Keratinocyte (primary cell): ENCODE results near the gene HAO2. TPM values are rescaled to one million over a fixed set of nuclear protein-coding genes. Genes with fewer than 3 reads are reported as not detected.

Source experiments
- DNase-seq: peaks from one replicate; pipeline ENCODE4 v3.0.0-alpha.2; 2011; ENCODE audit warnings: low read depth, missing footprints, low spot score
- FAIRE-seq: peaks from 2 replicates; lab custom pipeline; 2011; peaks lifted over from hg19 to GRCh38; lab: Jason Lieb, UNC
- H2AFZ ChIP-seq: 2 replicates; pipeline ENCODE4 v1.6.0; 2012; ENCODE audit warnings: low read length, control low read depth, inconsistent platforms; ENCODE audit not compliant: control insufficient read depth
- H3K27ac ChIP-seq: 2 replicates; pipeline ENCODE4 v1.5.1; 2011; ENCODE audit warnings: low read length; ENCODE audit not compliant: control insufficient read depth, insufficient read depth
- H3K27me3 ChIP-seq: 3 replicates; pipeline ENCODE4 v1.6.0; 2011; ENCODE audit warnings: low read length; ENCODE audit not compliant: control insufficient read depth, insufficient read depth; ENCODE audit errors: extremely low read depth
- H3K36me3 ChIP-seq, 2 experiments: 2 replicates in 1 of 2; 3 replicates in 1 of 2; pipeline ENCODE4 v1.5.1; 2011; ENCODE audit warnings: low read length in 2 of 2, mild to moderate bottlenecking in 1 of 2; ENCODE audit not compliant: control insufficient read depth in 2 of 2, insufficient read depth in 2 of 2; ENCODE audit errors: extremely low read depth in 1 of 2
- H3K4me1 ChIP-seq: 3 replicates; pipeline ENCODE4 v1.5.1; 2011; ENCODE audit warnings: low read length; ENCODE audit not compliant: control insufficient read depth, insufficient read depth; ENCODE audit errors: extremely low read depth
- H3K4me2 ChIP-seq: 3 replicates; pipeline ENCODE4 v1.6.0; 2011; ENCODE audit warnings: low read depth, low read length; ENCODE audit not compliant: control insufficient read depth, insufficient read depth; ENCODE audit errors: extremely low read depth
- H3K4me3 ChIP-seq, 3 experiments: fragments of 200-600 bp in 1 of 3; sonication (generic) in 1 of 3; 2 replicates in 2 of 3; 3 replicates in 1 of 3; pipeline ENCODE4 v1.5.1; 2011 to 2016; ENCODE audit warnings: low read length in 3 of 3, mild to moderate bottlenecking in 3 of 3, control low read depth in 2 of 3, inconsistent platforms in 1 of 3, low read depth in 1 of 3, mixed read lengths in 1 of 3, mixed run types in 1 of 3, moderate library complexity in 1 of 3; ENCODE audit not compliant: control insufficient read depth in 2 of 3, insufficient read depth in 2 of 3; ENCODE audit errors: extremely low read depth in 1 of 3
- H3K79me2 ChIP-seq: 2 replicates; pipeline ENCODE4 v1.6.0; 2012; ENCODE audit warnings: low read length; ENCODE audit not compliant: control insufficient read depth, insufficient read depth
- H3K9ac ChIP-seq: 3 replicates; pipeline ENCODE4 v1.6.0; 2011; ENCODE audit warnings: low read length; ENCODE audit not compliant: control insufficient read depth, insufficient read depth; ENCODE audit errors: extremely low read depth
- H3K9me1 ChIP-seq: 3 replicates; pipeline ENCODE4 v1.6.0; 2011; ENCODE audit warnings: low read length; ENCODE audit not compliant: control insufficient read depth, insufficient read depth; ENCODE audit errors: extremely low read depth
- H3K9me3 ChIP-seq: 2 replicates; pipeline ENCODE4 v1.5.1; 2012; ENCODE audit warnings: low read depth, low read length; ENCODE audit not compliant: control insufficient read depth
- H4K20me1 ChIP-seq: 3 replicates; pipeline ENCODE4 v1.6.0; 2011; ENCODE audit warnings: low read length; ENCODE audit not compliant: control insufficient read depth, insufficient read depth; ENCODE audit errors: extremely low read depth
- CTCF ChIP-seq, 3 experiments: IDR thresholded peaks in 1 of 3; conservative IDR thresholded peaks in 1 of 3; optimal IDR thresholded peaks in 1 of 3; 2 replicates in 2 of 3; 3 replicates in 1 of 3; pipeline versions ENCODE3 to v1.5.1; 2011; ENCODE audit warnings: low read length in 3 of 3, mild to moderate bottlenecking in 3 of 3, moderate library complexity in 2 of 3, control low read depth in 1 of 3, inconsistent platforms in 1 of 3; ENCODE audit not compliant: insufficient read depth in 2 of 3; ENCODE audit errors: extremely low read depth in 1 of 3
- EZH2 ChIP-seq: IDR thresholded peaks from one replicate; pipeline ENCODE4 v1.6.1; 2012; ENCODE audit warnings: inconsistent platforms, mild to moderate bottlenecking, low read length, moderate library complexity
- dilution Hi-C: fragments of 300-500 bp; cut with MboI; formaldehyde crosslinking; loops from one replicate; pipeline ENCODE4 v1.7.0; 2020; ENCODE audit warnings: low sequenced_read_pairs; ENCODE audit not compliant: extremely low pct_ligation_motif_present
- polyA plus RNA-seq, 5 experiments: library from polyadenylated mRNA; depleted of rRNA in 3 of 5; stranded (reverse) in 3 of 5; stranded (forward) in 1 of 5; unstranded in 1 of 5; fragments of >200 nt; gene quantifications; 1 replicate in 1 of 5; 2 replicates in 3 of 5; 3 replicates in 1 of 5; pipeline versions ENCODE4 v1.2.1 to v1.2.3, GENCODE V29; 2011 to 2012; ENCODE audit warnings: missing spikeins in 2 of 5, low read depth in 1 of 5, low replicate concordance in 1 of 5

Gene HAO2
- polyA plus RNA-seq, 1 donor (not counting 4 experiments of a cell fraction or from before 2014, with no cell fraction given) = not detected

- TF ChIP-seq EZH2 (no peak), CTCF (optimal IDR thresholded peaks at IDR 0.05 in 1 of 3, IDR thresholded peaks at IDR 0.05 in 1 of 3, conservative IDR thresholded peaks at IDR 0.05 in 1 of 3; ENCODE audit: extremely low read depth in 1 of 3, insufficient read depth in 2 of 3, low read length in 3 of 3) (no peak)
Observed at GRCh38 chr1:119430486-119430885, 61.9 kb downstream of the HAO2 start.

GRCh38 chr1:119431836-119432235 is 63.3 kb downstream of the HAO2 start:
- H3K27me3 ChIP-seq = peaks cover 26% of the 10 kb centered on the region
- dilution Hi-C loops = no loop called here
- no peaks in the 10 kb centered on the region for H3K4me1 ChIP-seq
- H3K4me2 ChIP-seq = no peak overlapping the region
- TF ChIP-seq EZH2 = no peak
- no peak for TF ChIP-seq CTCF (optimal IDR thresholded peaks at IDR 0.05 in 1 of 3, IDR thresholded peaks at IDR 0.05 in 1 of 3, conservative IDR thresholded peaks at IDR 0.05 in 1 of 3; ENCODE audit: extremely low read depth in 1 of 3, insufficient read depth in 2 of 3, low read length in 3 of 3)
- no peak overlapping the region for H3K27ac ChIP-seq
- no peaks in the 10 kb centered on the region for H3K79me2 ChIP-seq
- H3K9me1 ChIP-seq = no peaks in the 10 kb centered on the region
- DNase-seq = no peak
- no peak for FAIRE-seq
- H3K36me3 ChIP-seq = no peaks in the 10 kb centered on the region
- no peak overlapping the region for H2AFZ ChIP-seq
- no peak overlapping the region for H3K9ac ChIP-seq
- no peaks in the 10 kb centered on the region for H4K20me1 ChIP-seq
- H3K4me3 ChIP-seq = no peak overlapping the region
- no peaks in the 10 kb centered on the region for H3K9me3 ChIP-seq

More at GRCh38 chr1:119430486-119430885, 61.9 kb downstream of the HAO2 start:
- no peaks in the 10 kb centered on the region for H3K9me1 ChIP-seq
- dilution Hi-C loops = no loop called here
- H3K9me3 ChIP-seq = no peaks in the 10 kb centered on the region
- H3K4me1 ChIP-seq = no peaks in the 10 kb centered on the region
- H3K9ac ChIP-seq = no peak overlapping the region
- H3K79me2 ChIP-seq = no peaks in the 10 kb centered on the region
- H3K27ac ChIP-seq = no peak overlapping the region
- no peak overlapping the region for H2AFZ ChIP-seq
- H4K20me1 ChIP-seq = no peaks in the 10 kb centered on the region
- no peaks in the 10 kb centered on the region for H3K36me3 ChIP-seq
- no peak overlapping the region for H3K4me2 ChIP-seq
- FAIRE-seq (no peak), DNase-seq (no peak)
- H3K27me3 ChIP-seq = peaks cover 26% of the 10 kb centered on the region
- no peak overlapping the region for H3K4me3 ChIP-seq
